ENCODE measurements around the gene LCOR.

DNA sequence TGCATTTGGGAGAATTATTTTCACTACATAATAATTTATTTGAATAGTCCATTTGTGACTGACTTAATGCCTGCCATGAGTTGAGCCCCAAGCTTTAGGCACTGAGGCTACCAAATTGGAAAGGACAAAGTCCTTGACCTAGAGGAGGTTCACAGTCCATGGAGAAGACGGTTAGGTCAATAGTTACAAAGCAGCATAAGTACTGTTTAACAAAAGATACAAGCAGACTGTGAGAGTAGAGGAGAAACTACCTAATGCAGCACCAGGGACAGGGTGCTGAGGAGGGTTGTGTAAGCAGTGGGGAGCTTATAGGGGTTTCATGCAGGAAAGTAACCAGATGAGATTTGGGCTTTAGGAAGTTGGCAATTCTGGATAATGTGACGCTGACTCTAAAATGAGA is 139.2 kb downstream of the LCOR start:
- TF ChIP-seq, protein P1, sequence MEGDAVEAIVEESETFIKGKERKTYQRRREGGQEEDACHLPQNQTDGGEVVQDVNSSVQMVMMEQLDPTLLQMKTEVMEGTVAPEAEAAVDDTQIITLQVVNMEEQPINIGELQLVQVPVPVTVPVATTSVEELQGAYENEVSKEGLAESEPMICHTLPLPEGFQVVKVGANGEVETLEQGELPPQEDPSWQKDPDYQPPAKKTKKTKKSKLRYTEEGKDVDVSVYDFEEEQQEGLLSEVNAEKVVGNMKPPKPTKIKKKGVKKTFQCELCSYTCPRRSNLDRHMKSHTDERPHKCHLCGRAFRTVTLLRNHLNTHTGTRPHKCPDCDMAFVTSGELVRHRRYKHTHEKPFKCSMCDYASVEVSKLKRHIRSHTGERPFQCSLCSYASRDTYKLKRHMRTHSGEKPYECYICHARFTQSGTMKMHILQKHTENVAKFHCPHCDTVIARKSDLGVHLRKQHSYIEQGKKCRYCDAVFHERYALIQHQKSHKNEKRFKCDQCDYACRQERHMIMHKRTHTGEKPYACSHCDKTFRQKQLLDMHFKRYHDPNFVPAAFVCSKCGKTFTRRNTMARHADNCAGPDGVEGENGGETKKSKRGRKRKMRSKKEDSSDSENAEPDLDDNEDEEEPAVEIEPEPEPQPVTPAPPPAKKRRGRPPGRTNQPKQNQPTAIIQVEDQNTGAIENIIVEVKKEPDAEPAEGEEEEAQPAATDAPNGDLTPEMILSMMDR (IDR thresholded peaks at IDR 0.05) = no peak
- TF ChIP-seq POLR2A (IDR thresholded peaks at IDR 0.05) = no peak
- no peak for TF ChIP-seq EP300 (IDR thresholded peaks at IDR 0.05)

Data from suprapubic skin (tissue), 3 donors.